Measurements from ENCODE around the gene MEF2D.

The MEF2D gene

GRCh38 chr1:156455362-156455761, 45.2 kb downstream of the MEF2D start:
- DNase-seq (ENCODE audit: low read depth in 1 of 2, low spot score in 1 of 2): no peak
- TF ChIP-seq GABPA (IDR thresholded peaks at IDR 0.05; ENCODE audit: low read depth) (no peak), POLR2AphosphoS5 (IDR thresholded peaks at IDR 0.05; ENCODE audit: low read depth) (no peak), CTCF (IDR thresholded peaks at IDR 0.05; ENCODE audit: insufficient read depth, low read length) (no peak), REST (IDR thresholded peaks at IDR 0.05; ENCODE audit: insufficient replicate concordance, low read depth) (no peak), SPI1 (IDR thresholded peaks at IDR 0.05; ENCODE audit: borderline replicate concordance, low read depth) (no peak)
- Histone ChIP-seq H3K27ac (replicated peaks) (no peak overlapping the region), H3K27me3 (ENCODE audit: insufficient read depth, poor library complexity, severe bottlenecking) (no peaks in the 10 kb centered on the region), H3K4me3 (replicated peaks; ENCODE audit: insufficient read depth, low read length) (no peak overlapping the region)

- no peak overlapping the region for H3K27ac ChIP-seq (replicated peaks)
- no peak overlapping the region for H3K4me3 ChIP-seq (replicated peaks; ENCODE audit: insufficient read depth, low read length)
- peak; percentile 42 to 43 for DNase-seq (ENCODE audit: low read depth in 1 of 2, low spot score in 1 of 2)
- TF ChIP-seq REST (IDR thresholded peaks at IDR 0.05; ENCODE audit: insufficient replicate concordance, low read depth): no peak
- TF ChIP-seq POLR2AphosphoS5 (IDR thresholded peaks at IDR 0.05; ENCODE audit: low read depth): no peak
- TF ChIP-seq CTCF (IDR thresholded peaks at IDR 0.05; ENCODE audit: insufficient read depth, low read length): no peak
- no peak for TF ChIP-seq SPI1 (IDR thresholded peaks at IDR 0.05; ENCODE audit: borderline replicate concordance, low read depth)
- TF ChIP-seq GABPA (IDR thresholded peaks at IDR 0.05; ENCODE audit: low read depth): no peak
- H3K27me3 ChIP-seq (ENCODE audit: insufficient read depth, poor library complexity, severe bottlenecking): no peaks in the 10 kb centered on the region
Observed at GRCh38 chr1:156452907-156453306, 47.7 kb downstream of the MEF2D start.

GRCh38 chr1:156451505-156452160, 48.9 kb downstream of the MEF2D start:
- TF ChIP-seq SPI1 (IDR thresholded peaks at IDR 0.05; ENCODE audit: borderline replicate concordance, low read depth): 0 out of 2 replicates have a peak, but pooled peaks have one; percentile 8
- no peak for TF ChIP-seq CTCF (IDR thresholded peaks at IDR 0.05; ENCODE audit: insufficient read depth, low read length)
- TF ChIP-seq GABPA (IDR thresholded peaks at IDR 0.05; ENCODE audit: low read depth): no peak
- no peak for TF ChIP-seq REST (IDR thresholded peaks at IDR 0.05; ENCODE audit: insufficient replicate concordance, low read depth)
- no peak for TF ChIP-seq POLR2AphosphoS5 (IDR thresholded peaks at IDR 0.05; ENCODE audit: low read depth)
- Histone ChIP-seq H3K27ac (replicated peaks) (no peak overlapping the region), H3K27me3 (ENCODE audit: insufficient read depth, poor library complexity, severe bottlenecking) (no peaks in the 10 kb centered on the region), H3K4me3 (replicated peaks; ENCODE audit: insufficient read depth, low read length) (no peak overlapping the region)
- DNase-seq (ENCODE audit: low read depth in 1 of 2, low spot score in 1 of 2): no peak

Measured in HL-60 (cell line).